ENCODE results near the gene ARHGEF9. TPM values are rescaled to one million over a fixed set of nuclear protein-coding genes. Genes with fewer than 3 reads are reported as not detected.
A peak's percentile ranks its signal among the peaks of the same experiment; 100 is the strongest.

ARHGEF9 gene
- total RNA-seq, 1 experiment from 2014 or later, result 8.3 TPM

DNA sequence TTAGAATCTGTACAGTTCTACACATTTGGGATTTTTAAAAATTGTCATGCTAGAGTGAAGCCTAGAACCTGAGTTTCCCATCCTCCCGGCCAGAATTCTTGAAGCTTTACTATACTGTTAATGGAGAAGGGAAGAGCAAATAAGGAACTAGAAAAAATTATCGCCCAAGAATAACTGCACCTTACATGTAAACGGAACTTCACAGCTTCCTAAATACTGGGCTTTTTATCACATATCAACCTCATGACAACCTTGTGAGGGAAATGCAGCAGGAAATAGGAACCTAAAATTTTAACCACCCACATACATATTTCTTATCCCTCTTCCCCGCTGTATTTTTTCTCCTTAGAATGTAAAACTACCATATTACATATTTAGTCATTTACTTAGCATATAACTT lies 19.3 kb downstream of the ARHGEF9 start:
- intact Hi-C loops (cut with micrococcal nuclease), result no loop called here

DNA sequence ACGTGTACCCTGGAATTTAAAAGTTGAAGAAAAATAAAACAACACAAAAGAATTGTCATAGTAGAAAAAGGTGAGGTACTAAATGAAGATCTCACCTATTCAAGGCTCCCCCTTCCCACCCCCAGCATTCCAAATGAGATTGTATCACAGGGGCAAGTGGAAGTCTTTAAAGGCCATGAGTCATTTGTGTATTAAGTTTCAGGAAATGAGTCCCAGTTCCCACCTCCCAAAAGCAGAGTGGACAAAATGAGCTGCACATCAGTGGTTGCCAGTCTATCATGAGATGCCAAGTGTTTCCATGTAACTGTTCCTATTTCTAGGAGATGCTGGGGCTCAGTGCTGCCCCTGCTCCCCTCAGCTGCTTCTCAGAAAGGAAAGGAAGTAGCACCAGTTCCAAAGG lies 20.1 kb downstream of the ARHGEF9 start:
- no TSS peak for BruUV-seq (replicated peaks)
- H3K4me1 ChIP-seq (ENCODE audit: insufficient read depth, low read length), result peaks cover 10% of the 10 kb centered on the region
- no peaks in the 10 kb centered on the region for H3F3A ChIP-seq (ENCODE audit: low read length, unreplicated experiment)
- H3K9ac ChIP-seq (ENCODE audit: low read length), result no peak overlapping the region
- H3K27ac ChIP-seq (ENCODE audit: low read length), result no peak overlapping the region
- H3K36me3 ChIP-seq (ENCODE audit: low read depth, low read length), result no peaks in the 10 kb centered on the region
- TF ChIP-seq EZH2 (IDR thresholded peaks at IDR 0.05; ENCODE audit: low read length, unreplicated experiment), result no peak
- no peak for TF ChIP-seq EZH2phosphoT487 (IDR thresholded peaks at IDR 0.05; ENCODE audit: borderline replicate concordance, low read length)
- TF ChIP-seq, protein P1, sequence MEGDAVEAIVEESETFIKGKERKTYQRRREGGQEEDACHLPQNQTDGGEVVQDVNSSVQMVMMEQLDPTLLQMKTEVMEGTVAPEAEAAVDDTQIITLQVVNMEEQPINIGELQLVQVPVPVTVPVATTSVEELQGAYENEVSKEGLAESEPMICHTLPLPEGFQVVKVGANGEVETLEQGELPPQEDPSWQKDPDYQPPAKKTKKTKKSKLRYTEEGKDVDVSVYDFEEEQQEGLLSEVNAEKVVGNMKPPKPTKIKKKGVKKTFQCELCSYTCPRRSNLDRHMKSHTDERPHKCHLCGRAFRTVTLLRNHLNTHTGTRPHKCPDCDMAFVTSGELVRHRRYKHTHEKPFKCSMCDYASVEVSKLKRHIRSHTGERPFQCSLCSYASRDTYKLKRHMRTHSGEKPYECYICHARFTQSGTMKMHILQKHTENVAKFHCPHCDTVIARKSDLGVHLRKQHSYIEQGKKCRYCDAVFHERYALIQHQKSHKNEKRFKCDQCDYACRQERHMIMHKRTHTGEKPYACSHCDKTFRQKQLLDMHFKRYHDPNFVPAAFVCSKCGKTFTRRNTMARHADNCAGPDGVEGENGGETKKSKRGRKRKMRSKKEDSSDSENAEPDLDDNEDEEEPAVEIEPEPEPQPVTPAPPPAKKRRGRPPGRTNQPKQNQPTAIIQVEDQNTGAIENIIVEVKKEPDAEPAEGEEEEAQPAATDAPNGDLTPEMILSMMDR (conservative IDR thresholded peaks at IDR 0.05; ENCODE audit: low read depth, low read length), result no peak
- no peaks in the 10 kb centered on the region for H4K20me1 ChIP-seq (ENCODE audit: low read length)
- no peaks in the 10 kb centered on the region for H3K27me3 ChIP-seq (ENCODE audit: low read length)
- POLR2A ChIA-PET (ENCODE audit: unreplicated experiment), result no interaction called here
- H3K9me3 ChIP-seq (ENCODE audit: low read length), result peaks cover 5% of the 10 kb centered on the region; the same call in 1 of the 2 replicates
- peak; percentile 69 for DNase-seq
- intact Hi-C loops (cut with micrococcal nuclease), result no loop called here
- H3K4me2 ChIP-seq (ENCODE audit: low read length), result no peak overlapping the region
- H2AFZ ChIP-seq (ENCODE audit: low read length), result no peak overlapping the region
- H3K4me3 ChIP-seq (ENCODE audit: low read length), result no peak overlapping the region
- ATAC-seq, result peak; percentile 79
- no peaks in the 10 kb centered on the region for H3K79me2 ChIP-seq (ENCODE audit: low read length)
- CTCF ChIA-PET, result no interaction called here
- no peaks in the 10 kb centered on the region for H3K9me2 ChIP-seq (replicated peaks; ENCODE audit: low read length)

More for the DNA sequence above, 19.3 kb downstream of the ARHGEF9 start:
- H3K36me3 ChIP-seq (ENCODE audit: low read depth, low read length), result no peaks in the 10 kb centered on the region
- ChIA-PET CTCF (no interaction called here), POLR2A (ENCODE audit: unreplicated experiment) (no interaction called here)
- H3K4me1 ChIP-seq (ENCODE audit: insufficient read depth, low read length), result peaks cover 10% of the 10 kb centered on the region
- no peak overlapping the region for H3K9ac ChIP-seq (ENCODE audit: low read length)
- H3F3A ChIP-seq (ENCODE audit: low read length, unreplicated experiment), result no peaks in the 10 kb centered on the region
- no peak overlapping the region for H2AFZ ChIP-seq (ENCODE audit: low read length)
- no peaks in the 10 kb centered on the region for H3K79me2 ChIP-seq (ENCODE audit: low read length)
- H3K4me2 ChIP-seq (ENCODE audit: low read length), result no peak overlapping the region
- no peak for ATAC-seq
- no TSS peak for BruUV-seq (replicated peaks)
- no peaks in the 10 kb centered on the region for H3K27me3 ChIP-seq (ENCODE audit: low read length)
- H4K20me1 ChIP-seq (ENCODE audit: low read length), result no peaks in the 10 kb centered on the region
- no peaks in the 10 kb centered on the region for H3K9me2 ChIP-seq (replicated peaks; ENCODE audit: low read length)
- no peak overlapping the region for H3K4me3 ChIP-seq (ENCODE audit: low read length)
- peaks cover 5% of the 10 kb centered on the region; the same call in 1 of the 2 replicates for H3K9me3 ChIP-seq (ENCODE audit: low read length)
- no peak overlapping the region for H3K27ac ChIP-seq (ENCODE audit: low read length)
- DNase-seq, result no peak
- no peak for TF ChIP-seq EZH2 (IDR thresholded peaks at IDR 0.05; ENCODE audit: low read length, unreplicated experiment)
- TF ChIP-seq, protein P1 (conservative IDR thresholded peaks at IDR 0.05; ENCODE audit: low read depth, low read length), result no peak
- TF ChIP-seq EZH2phosphoT487 (IDR thresholded peaks at IDR 0.05; ENCODE audit: borderline replicate concordance, low read length), result no peak

DNA sequence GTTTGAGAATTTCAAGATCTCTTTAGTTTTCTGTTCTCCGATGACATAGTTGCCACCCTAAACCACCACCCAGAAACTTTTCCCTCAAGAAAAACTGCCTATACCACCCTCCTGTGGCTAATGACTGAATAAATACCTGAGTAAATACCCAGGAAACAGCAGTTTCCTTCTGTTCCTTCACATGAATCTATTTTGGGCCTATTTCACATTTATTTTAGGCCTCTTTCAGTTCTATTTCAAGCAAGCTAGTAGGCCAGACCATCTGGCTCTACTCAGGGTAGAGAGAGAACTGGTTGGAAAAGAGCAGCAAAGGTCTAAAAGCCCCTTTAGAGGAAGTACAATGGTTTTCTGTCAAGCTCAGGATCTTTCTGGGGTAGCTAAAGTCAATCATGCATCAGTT lies 23.4 kb downstream of the ARHGEF9 start:
- intact Hi-C loops (cut with micrococcal nuclease), result no loop called here
- Histone ChIP-seq H3K4me3 (ENCODE audit: low read length) (no peak overlapping the region), H3K4me1 (ENCODE audit: insufficient read depth, low read length) (peaks cover 10% of the 10 kb centered on the region), H3K9me2 (replicated peaks; ENCODE audit: low read length) (no peaks in the 10 kb centered on the region), H3K9ac (ENCODE audit: low read length) (no peak overlapping the region), H3K4me2 (ENCODE audit: low read length) (no peak overlapping the region), H3K27ac (ENCODE audit: low read length) (no peak overlapping the region), H3K36me3 (ENCODE audit: low read depth, low read length) (no peaks in the 10 kb centered on the region), H3K27me3 (ENCODE audit: low read length) (no peaks in the 10 kb centered on the region), H3K79me2 (ENCODE audit: low read length) (no peaks in the 10 kb centered on the region), H3F3A (ENCODE audit: low read length, unreplicated experiment) (no peaks in the 10 kb centered on the region), H2AFZ (ENCODE audit: low read length) (no peak overlapping the region), H4K20me1 (ENCODE audit: low read length) (no peaks in the 10 kb centered on the region), H3K9me3 (ENCODE audit: low read length) (no peaks in the 10 kb centered on the region)
- TF ChIP-seq EZH2 (IDR thresholded peaks at IDR 0.05; ENCODE audit: low read length, unreplicated experiment), result no peak
- no peak for TF ChIP-seq EZH2phosphoT487 (IDR thresholded peaks at IDR 0.05; ENCODE audit: borderline replicate concordance, low read length)
- TF ChIP-seq, protein P1 (conservative IDR thresholded peaks at IDR 0.05; ENCODE audit: low read depth, low read length), result peak; percentile 29; the same call in 1 of the 2 replicates
- ChIA-PET POLR2A (ENCODE audit: unreplicated experiment) (no interaction called here), CTCF (no interaction called here)
- ATAC-seq (no peak), DNase-seq (no peak)
- no TSS peak for BruUV-seq (replicated peaks)
